Stimulated activated CD8-positive, alpha-beta memory T cell treated with anti-CD3 and anti-CD28 coated beads, Interleukin-15, amount 100 ng/mL, for 24 hours (primary cell): ENCODE measurements around the gene MMP21.

Experiments used
- DNase-seq: peaks from one replicate; pipeline ENCODE4 v3.0.0-alpha.2; 2020; ENCODE audit warnings: low read depth

Gene MMP21

GRCh38 chr10:125792342-125793300 is 17.0 kb upstream of the MMP21 start:
- no peak for DNase-seq

GRCh38 chr10:125788156-125789034 is 12.8 kb upstream of the MMP21 start:
- DNase-seq, result no peak

GRCh38 chr10:125785791-125786190 is 10.2 kb upstream of the MMP21 start:
- no peak for DNase-seq

GRCh38 chr10:125783957-125784356 is 8.3 kb upstream of the MMP21 start:
- DNase-seq, result no peak

- DNase-seq, result no peak
Observed at GRCh38 chr10:125783408-125783807, 7.8 kb upstream of the MMP21 start.

- no peak for DNase-seq
Observed at GRCh38 chr10:125782616-125783015, 7.0 kb upstream of the MMP21 start.

- DNase-seq, result no peak
Observed at GRCh38 chr10:125782054-125782453, 6.4 kb upstream of the MMP21 start.

- DNase-seq, result no peak
Observed at GRCh38 chr10:125781374-125781773, 5.8 kb upstream of the MMP21 start.

- DNase-seq, result no peak
Observed at GRCh38 chr10:125779403-125780327, 4.0 kb upstream of the MMP21 start.

- no peak for DNase-seq
Observed at GRCh38 chr10:125778556-125778955, 2.9 kb upstream of the MMP21 start.

GRCh38 chr10:125777806-125778205 is 2.2 kb upstream of the MMP21 start:
- DNase-seq, result no peak

GRCh38 chr10:125774581-125775191 is 935 bp downstream of the MMP21 start:
- no peak for DNase-seq

- DNase-seq, result no peak
Observed at GRCh38 chr10:125773687-125774543, 1.7 kb downstream of the MMP21 start.

GRCh38 chr10:125772864-125773180 is 2.8 kb downstream of the MMP21 start:
- no peak for DNase-seq

GRCh38 chr10:125772112-125772863 is 3.3 kb downstream of the MMP21 start:
- DNase-seq, result no peak

GRCh38 chr10:125770844-125771243 is 4.8 kb downstream of the MMP21 start:
- no peak for DNase-seq

GRCh38 chr10:125769175-125769574 is 6.4 kb downstream of the MMP21 start:
- DNase-seq, result no peak

- no peak for DNase-seq
Observed at GRCh38 chr10:125768219-125768855, 7.3 kb downstream of the MMP21 start.

GRCh38 chr10:125766511-125766910 is 9.1 kb downstream of the MMP21 start:
- DNase-seq, result no peak
